Erythroblast (primary cell): ENCODE measurements around the gene SLC34A3.

Source experiments
- GATA1 ChIP-seq: IDR thresholded peaks from 2 replicates; pipeline ENCODE4 v1.6.1; 2011; ENCODE audit warnings: low read depth, mild to moderate bottlenecking, control low read depth, low read length, moderate library complexity
- POLR2A ChIP-seq: IDR thresholded peaks from 2 replicates; pipeline ENCODE4 v1.6.1; 2011; ENCODE audit warnings: mild to moderate bottlenecking, low read length

- TF ChIP-seq POLR2A (no peak), GATA1 (no peak)
Measured at GRCh38 chr9:137266585-137267453, 36.1 kb downstream of the SLC34A3 start.
